DND-41 (cell line): ENCODE data around the gene NTSR1.
"Not testable (repeated sequence)": the region's sequence is repeated elsewhere in the genome, so short reads cannot be mapped to it uniquely, and the experiment has no call there.

Experiments
- ATAC-seq: fragments of 200-7000 bp; cut with Tn5 transposase; 3 replicates; pipeline ENCODE4 v1.9.1; 2021; ENCODE audit warnings: low read depth; ENCODE audit not compliant: insufficient read depth
- DNase-seq: peaks from one replicate; pipeline ENCODE4 v3.0.0-alpha.2; 2020
- H2AFZ ChIP-seq: 2 replicates; pipeline ENCODE4 v1.6.0; 2012; ENCODE audit warnings: low read depth, low read length
- H3K27ac ChIP-seq: 2 replicates; pipeline ENCODE4 v1.5.1; 2012; ENCODE audit warnings: low read length, inconsistent platforms
- H3K27me3 ChIP-seq: fragments of 200-600 bp; sonication (generic); 2 replicates; pipeline ENCODE4 v1.6.0; 2012; ENCODE audit warnings: low read length, mild to moderate bottlenecking, inconsistent platforms; ENCODE audit not compliant: insufficient read depth, poor library complexity
- H3K36me3 ChIP-seq: 2 replicates; pipeline ENCODE4 v1.5.1; 2012; ENCODE audit warnings: low read length, inconsistent platforms; ENCODE audit not compliant: insufficient read depth
- H3K4me1 ChIP-seq: 2 replicates; pipeline ENCODE4 v1.5.1; 2012; ENCODE audit warnings: mild to moderate bottlenecking, low read length; ENCODE audit not compliant: insufficient read depth
- H3K4me2 ChIP-seq: 2 replicates; pipeline ENCODE4 v1.6.0; 2012; ENCODE audit warnings: mild to moderate bottlenecking, moderate library complexity, low read length, inconsistent platforms; ENCODE audit not compliant: insufficient read depth
- H3K4me3 ChIP-seq, 2 experiments: fragments of 200-600 bp in 1 of 2; shearing (Covaris generic) in 1 of 2; 2 replicates each; pipeline ENCODE4 v1.5.1; 2012 to 2016; ENCODE audit warnings: inconsistent platforms in 2 of 2, low read length in 2 of 2, mild to moderate bottlenecking in 2 of 2, low read depth in 1 of 2, moderate library complexity in 1 of 2
- H3K79me2 ChIP-seq: 2 replicates; pipeline ENCODE4 v1.6.0; 2012; ENCODE audit warnings: low read length, inconsistent platforms; ENCODE audit not compliant: insufficient read depth
- H3K9ac ChIP-seq: 2 replicates; pipeline ENCODE4 v1.6.0; 2012; ENCODE audit warnings: low read depth, mild to moderate bottlenecking, inconsistent platforms, low read length, moderate library complexity
- H3K9me3 ChIP-seq: 2 replicates; pipeline ENCODE4 v1.5.1; 2012; ENCODE audit warnings: low read length, moderate library complexity, mild to moderate bottlenecking, inconsistent platforms; ENCODE audit not compliant: insufficient read depth, severe bottlenecking
- H4K20me1 ChIP-seq: 2 replicates; pipeline ENCODE4 v1.6.0; 2012; ENCODE audit warnings: low read length; ENCODE audit not compliant: insufficient read depth
- EZH2 ChIP-seq: IDR thresholded peaks from 3 replicates; pipeline ENCODE4 v1.6.1; 2012; ENCODE audit warnings: borderline replicate concordance, low read depth, mild to moderate bottlenecking, moderate library complexity, low read length, inconsistent platforms; ENCODE audit not compliant: severe bottlenecking
- TF ChIP-seq, protein P1 (sequence below): IDR thresholded peaks from 2 replicates; pipeline ENCODE4 v1.5.1; 2012; ENCODE audit warnings: borderline replicate concordance, low read length, moderate library complexity, mild to moderate bottlenecking; ENCODE audit not compliant: poor library complexity, severe bottlenecking; ENCODE audit errors: extremely low read depth

NTSR1 gene

GRCh38 chr20:62679978-62680589 is 28.6 kb upstream of the NTSR1 start:
- Histone ChIP-seq H3K4me1 (peaks cover 3% of the 10 kb centered on the region; the same call in 1 of the 2 replicates), H4K20me1 (no peaks in the 10 kb centered on the region), H3K79me2 (no peaks in the 10 kb centered on the region), H3K4me3 (no peak overlapping the region), H3K9me3 (no peaks in the 10 kb centered on the region), H3K36me3 (no peaks in the 10 kb centered on the region), H3K27ac (no peak overlapping the region), H2AFZ (no peak overlapping the region), H3K4me2 (no peak overlapping the region), H3K27me3 (no peaks in the 10 kb centered on the region), H3K9ac (no peak overlapping the region)
- no peak for DNase-seq
- ATAC-seq, result no peak
- no peak for TF ChIP-seq EZH2
- TF ChIP-seq, protein P1, sequence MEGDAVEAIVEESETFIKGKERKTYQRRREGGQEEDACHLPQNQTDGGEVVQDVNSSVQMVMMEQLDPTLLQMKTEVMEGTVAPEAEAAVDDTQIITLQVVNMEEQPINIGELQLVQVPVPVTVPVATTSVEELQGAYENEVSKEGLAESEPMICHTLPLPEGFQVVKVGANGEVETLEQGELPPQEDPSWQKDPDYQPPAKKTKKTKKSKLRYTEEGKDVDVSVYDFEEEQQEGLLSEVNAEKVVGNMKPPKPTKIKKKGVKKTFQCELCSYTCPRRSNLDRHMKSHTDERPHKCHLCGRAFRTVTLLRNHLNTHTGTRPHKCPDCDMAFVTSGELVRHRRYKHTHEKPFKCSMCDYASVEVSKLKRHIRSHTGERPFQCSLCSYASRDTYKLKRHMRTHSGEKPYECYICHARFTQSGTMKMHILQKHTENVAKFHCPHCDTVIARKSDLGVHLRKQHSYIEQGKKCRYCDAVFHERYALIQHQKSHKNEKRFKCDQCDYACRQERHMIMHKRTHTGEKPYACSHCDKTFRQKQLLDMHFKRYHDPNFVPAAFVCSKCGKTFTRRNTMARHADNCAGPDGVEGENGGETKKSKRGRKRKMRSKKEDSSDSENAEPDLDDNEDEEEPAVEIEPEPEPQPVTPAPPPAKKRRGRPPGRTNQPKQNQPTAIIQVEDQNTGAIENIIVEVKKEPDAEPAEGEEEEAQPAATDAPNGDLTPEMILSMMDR, result no peak

GRCh38 chr20:62682912-62683517 is 25.6 kb upstream of the NTSR1 start:
- Histone ChIP-seq H3K9me3 (no peaks in the 10 kb centered on the region), H3K4me3 (no peak overlapping the region), H3K27me3 (no peaks in the 10 kb centered on the region), H4K20me1 (no peaks in the 10 kb centered on the region), H3K79me2 (no peaks in the 10 kb centered on the region), H3K9ac (no peak overlapping the region), H3K27ac (no peak overlapping the region), H3K36me3 (no peaks in the 10 kb centered on the region), H3K4me2 (no peak overlapping the region), H3K4me1 (peaks cover 3% of the 10 kb centered on the region; the same call in 1 of the 2 replicates), H2AFZ (no peak overlapping the region)
- DNase-seq (no peak), ATAC-seq (no peak)
- TF ChIP-seq, protein P1, result no peak
- no peak for TF ChIP-seq EZH2

DNA sequence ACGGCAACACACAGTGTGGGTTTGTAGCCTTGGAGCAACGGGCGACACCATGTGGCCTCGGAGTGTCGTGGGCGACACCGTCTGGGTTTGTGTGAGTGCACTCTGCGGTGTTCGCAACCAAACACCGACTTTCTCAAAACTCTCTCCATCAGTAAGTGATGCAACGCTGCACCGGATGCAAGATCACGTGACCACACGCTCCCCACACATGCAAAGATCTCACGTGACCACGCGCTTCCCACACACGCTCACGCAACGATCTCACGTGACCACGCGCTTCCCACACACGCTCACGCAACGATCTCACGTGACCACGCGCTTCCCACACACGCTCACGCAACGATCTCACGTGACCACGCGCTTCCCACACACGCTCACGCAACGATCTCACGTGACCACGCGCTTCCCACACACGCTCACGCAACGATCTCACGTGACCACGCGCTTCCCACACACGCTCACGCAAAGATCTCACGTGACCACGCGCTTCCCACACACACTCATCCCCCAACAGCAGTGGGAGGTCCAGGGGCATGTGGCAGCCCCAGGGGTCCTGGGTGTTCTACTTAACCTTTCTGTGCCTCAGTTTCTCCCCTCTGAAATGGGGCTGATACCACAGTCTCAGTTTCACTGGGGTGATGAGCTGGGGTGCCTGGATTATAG is 24.8 kb upstream of the NTSR1 start:
- H3K27ac ChIP-seq, H3K4me2 ChIP-seq, H3K9me3 ChIP-seq, ATAC-seq, H3K4me3 ChIP-seq, DNase-seq, H3K4me1 ChIP-seq, H3K36me3 ChIP-seq, H2AFZ ChIP-seq, H3K79me2 ChIP-seq, H4K20me1 ChIP-seq, H3K9ac ChIP-seq, H3K27me3 ChIP-seq: not testable (repeated sequence)

- H3K27ac ChIP-seq, result no peak overlapping the region
- H3K4me3 ChIP-seq, result no peak overlapping the region
- ATAC-seq (no peak), DNase-seq (no peak)
- H3K9ac ChIP-seq, result no peak overlapping the region
- no peaks in the 10 kb centered on the region for H3K9me3 ChIP-seq
- TF ChIP-seq EZH2, result no peak
- TF ChIP-seq, protein P1, result no peak
- H3K27me3 ChIP-seq, result no peaks in the 10 kb centered on the region
- H3K4me2 ChIP-seq, result no peak overlapping the region
- no peaks in the 10 kb centered on the region for H3K4me1 ChIP-seq
- no peaks in the 10 kb centered on the region for H3K36me3 ChIP-seq
- H3K79me2 ChIP-seq, result no peaks in the 10 kb centered on the region
- no peaks in the 10 kb centered on the region; the same call in 1 of the 2 replicates for H4K20me1 ChIP-seq
- no peak overlapping the region for H2AFZ ChIP-seq
Measured at GRCh38 chr20:62684981-62685380, 23.7 kb upstream of the NTSR1 start.
